Measurements from ENCODE around the gene PFAS. TPM values are rescaled to one million over a fixed set of nuclear protein-coding genes. Genes with fewer than 3 reads are reported as not detected.

PFAS gene
- total RNA-seq, 4 donors from 2014 or later, result 13.6 to 54.0 (median 40.0) TPM

- H3K4me3 ChIP-seq, result no peak overlapping the region
- no peaks in the 10 kb centered on the region for H3K9me3 ChIP-seq
- no peak overlapping the region for H3K27ac ChIP-seq
- TF ChIP-seq POLR2A (IDR thresholded peaks at IDR 0.05), result no peak
- TF ChIP-seq CTCF (IDR thresholded peaks at IDR 0.05), result no peak
- DNase-seq, result no peak
- intact Hi-C loops (cut with DNase I; ENCODE audit: low total_unique reads), result no loop called here
- no peaks in the 10 kb centered on the region for H3K36me3 ChIP-seq
- H3K27me3 ChIP-seq, result peaks cover 3 to 14% of the 10 kb centered on the region in 2 donors
- H3K4me1 ChIP-seq, result no peaks in the 10 kb centered on the region
These were observed 63.9 kb downstream of the PFAS start for GRCh38 chr17:8312726-8313600.

- no peaks in the 10 kb centered on the region for H3K36me3 ChIP-seq
- H3K4me1 ChIP-seq, result no peaks in the 10 kb centered on the region
- peaks cover 3 to 14% of the 10 kb centered on the region in 2 donors for H3K27me3 ChIP-seq
- intact Hi-C loops (cut with DNase I; ENCODE audit: low total_unique reads), result no loop called here
- H3K27ac ChIP-seq, result no peak overlapping the region
- no peaks in the 10 kb centered on the region for H3K9me3 ChIP-seq
- DNase-seq, result no peak
- H3K4me3 ChIP-seq, result no peak overlapping the region
- TF ChIP-seq CTCF (IDR thresholded peaks at IDR 0.05) (no peak), POLR2A (IDR thresholded peaks at IDR 0.05) (no peak)
These were observed 66.0 kb downstream of the PFAS start for GRCh38 chr17:8314797-8315763.

- Histone ChIP-seq H3K36me3 (no peaks in the 10 kb centered on the region), H3K4me1 (no peaks in the 10 kb centered on the region), H3K9me3 (no peaks in the 10 kb centered on the region), H3K4me3 (no peak overlapping the region), H3K27me3 (peaks cover 3 to 14% of the 10 kb centered on the region in 2 donors), H3K27ac (no peak overlapping the region)
- no peak for DNase-seq
- TF ChIP-seq CTCF (IDR thresholded peaks at IDR 0.05) (no peak), POLR2A (IDR thresholded peaks at IDR 0.05) (no peak)
- intact Hi-C loops (cut with DNase I; ENCODE audit: low total_unique reads), result no loop called here
These were observed 66.7 kb downstream of the PFAS start for GRCh38 chr17:8315764-8316217.

- TF ChIP-seq CTCF (IDR thresholded peaks at IDR 0.05), result no peak
- TF ChIP-seq POLR2A (IDR thresholded peaks at IDR 0.05), result no peak
- Histone ChIP-seq H3K36me3 (no peaks in the 10 kb centered on the region), H3K4me1 (no peaks in the 10 kb centered on the region), H3K27ac (no peak overlapping the region), H3K27me3 (peaks cover 3 to 13% of the 10 kb centered on the region in 2 donors), H3K4me3 (no peak overlapping the region), H3K9me3 (no peaks in the 10 kb centered on the region)
- intact Hi-C loops (cut with DNase I; ENCODE audit: low total_unique reads), result no loop called here
- no peak for DNase-seq
These were observed 69.2 kb downstream of the PFAS start for GRCh38 chr17:8318010-8318935.

Other genes starting within 250 kb of the PFAS start
- gene GUCY2D, start 246.7 kb upstream of the PFAS start, total RNA-seq, result under 1 TPM in 1 of 4 donors, not detected in 3; 0.14 TPM
- 1 to 10 TPM in 1 of 4 donors, under 1 TPM in 2, not detected in 1; 0.14 to 1.5 (median 0.24) TPM for gene ALOX15B, start 210.2 kb upstream of the PFAS start, total RNA-seq
- not detected for gene ALOX12B, start 161.6 kb upstream of the PFAS start, total RNA-seq
- gene ALOXE3, start 130.8 kb upstream of the PFAS start, total RNA-seq, result under 1 TPM in 1 of 4 donors, not detected in 3; 0.26 TPM
- under 1 TPM in 1 of 4 donors, not detected in 3; 0.61 TPM for gene HES7, start 125.2 kb upstream of the PFAS start, total RNA-seq
- 100 to 1,000 TPM in 3 of 4 donors, 10 to 100 TPM in 1; 20.0 to 396 (median 163) TPM for gene PER1, start 96.9 kb upstream of the PFAS start, total RNA-seq
- 100 to 1,000 TPM in 1 of 4 donors, 10 to 100 TPM in 2, 1 to 10 TPM in 1; 6.7 to 150 (median 14.1) TPM for gene VAMP2, start 86.3 kb upstream of the PFAS start, total RNA-seq
- gene TMEM107, start 72.9 kb upstream of the PFAS start, total RNA-seq, result 10 to 100 TPM in 3 of 4 donors, under 1 TPM in 1; 0.77 to 42.6 (median 25.1) TPM
- 1 to 10 TPM in 3 of 4 donors, under 1 TPM in 1; under 0.01 to 9.0 (median 6.1) TPM for gene BORCS6, start 59.1 kb upstream of the PFAS start, total RNA-seq
- 10 to 100 TPM in 1 of 4 donors, not detected in 3; 12.8 TPM for gene AURKB, start 38.7 kb upstream of the PFAS start, total RNA-seq
- 10 to 100 TPM in 3 of 4 donors, 1 to 10 TPM in 1; 8.2 to 83.0 (median 20.0) TPM for gene CTC1, start 1.2 kb upstream of the PFAS start, total RNA-seq
- 10 to 100 TPM in 2 of 4 donors, 1 to 10 TPM in 2; 5.1 to 39.6 (median 16.4) TPM for gene RANGRF, start 39.4 kb downstream of the PFAS start, total RNA-seq
- 1 to 10 TPM in 2 of 4 donors, under 1 TPM in 2; 0.29 to 3.4 (median 0.95) TPM for gene SLC25A35, start 46.1 kb downstream of the PFAS start, total RNA-seq
- gene ARHGEF15, start 61.0 kb downstream of the PFAS start, total RNA-seq, result 10 to 100 TPM in 1 of 4 donors, 1 to 10 TPM in 3; 1.0 to 35.5 (median 4.8) TPM
- gene ODF4, start 90.6 kb downstream of the PFAS start, total RNA-seq, result not detected
- over 10,000 TPM in 1 of 4 donors, 1,000 to 10,000 TPM in 3; 2,192 to 15,169 (median 5,752) TPM for gene RPL26, start 133.9 kb downstream of the PFAS start, total RNA-seq
- gene RNF222, start 148.5 kb downstream of the PFAS start, total RNA-seq, result not detected
- 100 to 1,000 TPM in 1 of 4 donors, 10 to 100 TPM in 3; 19.5 to 114 (median 63.8) TPM for gene NDEL1, start 186.6 kb downstream of the PFAS start, total RNA-seq